ENCODE data around the gene GPR162. TPM values are rescaled to one million over a fixed set of nuclear protein-coding genes. Genes with fewer than 3 reads are reported as not detected.

GPR162 gene
- total and polyA plus RNA-seq, 2 of the 4 experiments (the other 2 are of a cell fraction) = 2.9 to 6.0 TPM

GRCh38 chr12:6873094-6874014 is 51.7 kb downstream of the GPR162 start, which contains the start of gene SPSB2:
Gene SPSB2 (minus strand): TSS chr12:6873303. CDS start chr12:6872901, 402 bp downstream.
- Histone ChIP-seq H3K56ac (ENCODE audit: extremely low read depth, insufficient read depth, low read length) (peak within 1 kb of the TSS; percentile 62; the same call in 1 of the 2 replicates), H4K91ac (ENCODE audit: insufficient read depth, low read depth, low read length) (peak within 1 kb of the TSS; percentile 76), H3K4ac (ENCODE audit: low read depth, low read length) (peak within 1 kb of the TSS; percentile 87), H3K27me3 (ENCODE audit: control insufficient read depth, insufficient read depth, low read length) (no peaks in the 10 kb centered on the region), H4K5ac (ENCODE audit: low read depth, low read length) (peak within 1 kb of the TSS; percentile 77), H3K18ac (ENCODE audit: low read depth, low read length) (peak within 1 kb of the TSS; percentile 75), H3K27ac (ENCODE audit: insufficient read depth, low read length) (peak within 1 kb of the TSS; percentile 91), H4K20me1 (ENCODE audit: insufficient read depth, low read length) (peaks cover 42% of the 10 kb centered on the region), H2BK20ac (ENCODE audit: low read depth, low read length) (no peak within 1 kb of the TSS; the same call in 1 of the 2 replicates), H3K4me2 (ENCODE audit: low read depth, low read length) (peak within 1 kb of the TSS; percentile 98), H3K36me3 (ENCODE audit: control insufficient read depth, insufficient read depth, low read length) (peaks cover 33% of the 10 kb centered on the region), H3K9me1 (ENCODE audit: insufficient read depth, low read length) (no peaks in the 10 kb centered on the region), H3K4me3 (ENCODE audit: insufficient read depth, low read depth, low read length) (peak within 1 kb of the TSS; percentile 95), H2AFZ (replicated peaks; ENCODE audit: low read length, poor library complexity) (peak within 1 kb of the TSS; percentile 96), H3K79me1 (ENCODE audit: low read depth in 1 of 2, low read length in 2 of 2) (peaks cover 32 to 63% of the 10 kb centered on the region in 2 experiments), H3K23ac (ENCODE audit: low read depth, low read length) (peak within 1 kb of the TSS; percentile 93), H2BK5ac (ENCODE audit: low read depth, low read length, poor library complexity, severe bottlenecking) (peak within 1 kb of the TSS; percentile 74), H2BK15ac (ENCODE audit: low read depth, low read length) (peak within 1 kb of the TSS; percentile 77; the same call in 1 of the 3 replicates), H3K9me3 (ENCODE audit: control insufficient read depth, insufficient read depth, low read length) (no peaks in the 10 kb centered on the region), H3K9ac (ENCODE audit: low read depth, low read length) (peak within 1 kb of the TSS; percentile 94), H3K14ac (replicated peaks; ENCODE audit: low read depth, low read length) (peak within 1 kb of the TSS; percentile 86), H2AK9ac (replicated peaks; ENCODE audit: low read depth, low read length, poor library complexity) (peak within 1 kb of the TSS; percentile 97), H4K8ac (ENCODE audit: low read depth in 2 of 2, low read length in 2 of 2) (peak within 1 kb of the TSS; percentile 40 to 86; a peak in 3 of 4 replicates), H3K4me1 (ENCODE audit: control insufficient read depth, insufficient read depth, low read length) (peaks cover 15% of the 10 kb centered on the region), H2BK120ac (ENCODE audit: low read depth, low read length) (peak within 1 kb of the TSS; percentile 78), H2AK5ac (ENCODE audit: low read depth, low read length) (peak within 1 kb of the TSS; percentile 84)
- CTCF ChIA-PET = interaction anchor here (0.6 to 3.0 kb wide), 13 partner anchors 8 to 120 kb away, joined by 3 to 17 read pairs (median 3); partner anchors contain the start of genes CDCA3, MLF2 and USP5
- no TSS peak for BruUV-seq (replicated peaks)
- intact Hi-C loops (cut with micrococcal nuclease) = loop anchor here (1.0 to 5.0 kb wide), 3 partner anchors 18 to 239 kb away; no protein-coding TSS in a partner anchor
- peak; percentile 88 for TF ChIP-seq MAZ (IDR thresholded peaks at IDR 0.05; ENCODE audit: borderline replicate concordance, low read depth, low read length)
- peak; percentile 78 for TF ChIP-seq MXI1 (IDR thresholded peaks at IDR 0.05; ENCODE audit: borderline replicate concordance, low read depth, low read length)
- TF ChIP-seq RFX5 (IDR thresholded peaks at IDR 0.05; ENCODE audit: low read depth, low read length) = no peak
- TF ChIP-seq CEBPB (IDR thresholded peaks at IDR 0.05; ENCODE audit: low read depth, low read length) = no peak
- no peak for TF ChIP-seq SMC3 (IDR thresholded peaks at IDR 0.05; ENCODE audit: low read depth, low read length)
- TF ChIP-seq CTCF (conservative IDR thresholded peaks at IDR 0.05; ENCODE audit: low read depth, low read length) = no peak
- TF ChIP-seq FOS (IDR thresholded peaks at IDR 0.05; ENCODE audit: low read depth, low read length) = no peak
- no peak for TF ChIP-seq MAFK (IDR thresholded peaks at IDR 0.05; ENCODE audit: low read depth, low read length)
- POLR2A ChIA-PET (ENCODE audit: unreplicated experiment) = interaction anchor here (1.0 to 1.9 kb wide), 2 partner anchors 18 to 71 kb away, joined by 4 to 12 read pairs; no protein-coding TSS in a partner anchor
- 1% methylated on average over 33 of the region's 66 CpGs; no CpG with 5 or more reads in 1 of the 2 experiments for WGBS, 2 experiments (ENCODE audit: extremely low coverage in 2 of 2, insufficient read length in 1 of 2)
- ATAC-seq (ENCODE audit: low read depth) = peak; percentile 87
- in situ Hi-C loops (cut with MboI; ENCODE audit: low sequenced_read_pairs) = no loop called here
- peak; percentile 92 for DNase-seq
- dilution Hi-C loops (cut with HindIII; ENCODE audit: low sequenced_read_pairs, unreplicated experiment) = no loop called here

All from IMR-90 (cell line).